Fibroblast of skin of left quadriceps (primary cell): ENCODE results near the gene SLX4IP.

Source experiments
- DNase-seq, 2 experiments: peaks; one replicate each; pipeline ENCODE4 v3.0.0-alpha.2; 2013; ENCODE audit warnings: low read depth in 2 of 2

The SLX4IP gene

GRCh38 chr20:10428008-10428407 is 7.1 kb upstream of the SLX4IP start:
- no peak for DNase-seq

GRCh38 chr20:10429443-10429981 is 5.6 kb upstream of the SLX4IP start:
- no peak for DNase-seq

GRCh38 chr20:10430000-10430466 is 5.1 kb upstream of the SLX4IP start:
- no peak for DNase-seq

GRCh38 chr20:10430704-10431103 is 4.4 kb upstream of the SLX4IP start:
- DNase-seq = no peak

- DNase-seq = no peak
These were observed 3.0 kb upstream of the SLX4IP start for GRCh38 chr20:10432079-10432478.

GRCh38 chr20:10433014-10433622 is 2.0 kb upstream of the SLX4IP start:
- no peak for DNase-seq

- peak; percentile 78 to 85 for DNase-seq
These were observed 1.3 kb upstream of the SLX4IP start, which contains the start of gene MKKS for GRCh38 chr20:10433623-10434466. Gene MKKS (minus strand): TSS chr20:10434222. CDS start chr20:10413514, 20,708 bp downstream.

- DNase-seq = peak; percentile 99
These were observed 656 bp upstream of the SLX4IP start for GRCh38 chr20:10434467-10434831.

GRCh38 chr20:10436053-10436699 is 1.1 kb downstream of the SLX4IP start:
- DNase-seq = no peak

GRCh38 chr20:10438217-10438616 is 3.1 kb downstream of the SLX4IP start:
- DNase-seq = no peak

GRCh38 chr20:10443936-10444335 is 8.8 kb downstream of the SLX4IP start:
- no peak for DNase-seq

- no peak for DNase-seq
These were observed 10.7 kb downstream of the SLX4IP start for GRCh38 chr20:10445758-10446157.

- DNase-seq = peak; percentile 48 to 55
These were observed 11.9 kb downstream of the SLX4IP start for GRCh38 chr20:10447028-10447427.

- DNase-seq = no peak
These were observed 13.4 kb downstream of the SLX4IP start for GRCh38 chr20:10448270-10449156.

- no peak for DNase-seq
These were observed 14.2 kb downstream of the SLX4IP start for GRCh38 chr20:10449270-10449669.

GRCh38 chr20:10453241-10453640 is 18.1 kb downstream of the SLX4IP start:
- DNase-seq = no peak

GRCh38 chr20:10454151-10454750 is 19.1 kb downstream of the SLX4IP start:
- DNase-seq = no peak

GRCh38 chr20:10461495-10461894 is 26.4 kb downstream of the SLX4IP start:
- no peak for DNase-seq

- DNase-seq = no peak
These were observed 27.4 kb downstream of the SLX4IP start for GRCh38 chr20:10462516-10462915.

- DNase-seq = no peak
These were observed 28.5 kb downstream of the SLX4IP start for GRCh38 chr20:10463622-10464021.

GRCh38 chr20:10465135-10465534 is 30.0 kb downstream of the SLX4IP start:
- DNase-seq = no peak
